BJ (cell line): Measurements from ENCODE around the gene PLD6. TPM values are rescaled to one million over a fixed set of nuclear protein-coding genes. Genes with fewer than 3 reads are reported as not detected.

Experiments
- CTCF ChIA-PET: fragments of 350-600 bp; formaldehyde crosslinking; extraction: SDS; loops from one replicate; lab custom pipeline; 2021; ENCODE audit warnings: antibody characterized with exemption, inconsistent platforms; lab: Yijun Ruan, JAX
- POLR2A ChIA-PET: fragments of 300-600 bp; sonication (Branson Sonifier 250); formaldehyde crosslinking; extraction: SDS; loops from one replicate; lab custom pipeline; 2021; ENCODE audit warnings: antibody characterized with exemption; lab: Charles Lee
- DNase-seq: peaks from one replicate; pipeline ENCODE4 v3.0.0-alpha.2; 2011; ENCODE audit warnings: low read depth
- H3K27me3 ChIP-seq: 2 replicates; pipeline ENCODE4 v1.6.0; 2011; ENCODE audit warnings: low read length; ENCODE audit not compliant: control insufficient read depth, insufficient read depth
- H3K36me3 ChIP-seq: 2 replicates; pipeline ENCODE4 v1.5.1; 2011; ENCODE audit warnings: low read length; ENCODE audit not compliant: control insufficient read depth, insufficient read depth
- H3K4me3 ChIP-seq: 2 replicates; pipeline ENCODE4 v1.5.1; 2011; ENCODE audit warnings: low read depth, mild to moderate bottlenecking, control low read depth, low read length
- polyA plus RNA-seq: library from polyadenylated mRNA; depleted of rRNA; stranded (reverse); fragments of >200 nt; gene quantifications from 2 replicates; pipeline ENCODE4 v1.2.3, GENCODE V29; 2011
- TF ChIP-seq, protein P1 (sequence below): IDR thresholded peaks from 2 replicates; pipeline ENCODE4 v1.5.1; 2011; ENCODE audit warnings: low read depth, mild to moderate bottlenecking, control low read depth, inconsistent platforms, low read length, moderate library complexity; ENCODE audit not compliant: insufficient read depth

The PLD6 gene
- polyA plus RNA-seq, 1 experiment = 1.5 TPM

GRCh38 chr17:17181666-17182597 is 24.2 kb downstream of the PLD6 start:
- H3K27me3 ChIP-seq = no peaks in the 10 kb centered on the region; the same call in 1 of the 2 replicates
- TF ChIP-seq, protein P1, sequence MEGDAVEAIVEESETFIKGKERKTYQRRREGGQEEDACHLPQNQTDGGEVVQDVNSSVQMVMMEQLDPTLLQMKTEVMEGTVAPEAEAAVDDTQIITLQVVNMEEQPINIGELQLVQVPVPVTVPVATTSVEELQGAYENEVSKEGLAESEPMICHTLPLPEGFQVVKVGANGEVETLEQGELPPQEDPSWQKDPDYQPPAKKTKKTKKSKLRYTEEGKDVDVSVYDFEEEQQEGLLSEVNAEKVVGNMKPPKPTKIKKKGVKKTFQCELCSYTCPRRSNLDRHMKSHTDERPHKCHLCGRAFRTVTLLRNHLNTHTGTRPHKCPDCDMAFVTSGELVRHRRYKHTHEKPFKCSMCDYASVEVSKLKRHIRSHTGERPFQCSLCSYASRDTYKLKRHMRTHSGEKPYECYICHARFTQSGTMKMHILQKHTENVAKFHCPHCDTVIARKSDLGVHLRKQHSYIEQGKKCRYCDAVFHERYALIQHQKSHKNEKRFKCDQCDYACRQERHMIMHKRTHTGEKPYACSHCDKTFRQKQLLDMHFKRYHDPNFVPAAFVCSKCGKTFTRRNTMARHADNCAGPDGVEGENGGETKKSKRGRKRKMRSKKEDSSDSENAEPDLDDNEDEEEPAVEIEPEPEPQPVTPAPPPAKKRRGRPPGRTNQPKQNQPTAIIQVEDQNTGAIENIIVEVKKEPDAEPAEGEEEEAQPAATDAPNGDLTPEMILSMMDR = no peak
- H3K4me3 ChIP-seq = no peak overlapping the region
- DNase-seq = no peak
- CTCF ChIA-PET = interaction anchor here (1.0 kb wide), 1 partner anchor 9 kb away, joined by 4 read pairs; no protein-coding TSS in a partner anchor
- peaks cover 43% of the 10 kb centered on the region for H3K36me3 ChIP-seq
- POLR2A ChIA-PET = no interaction called here

DNA sequence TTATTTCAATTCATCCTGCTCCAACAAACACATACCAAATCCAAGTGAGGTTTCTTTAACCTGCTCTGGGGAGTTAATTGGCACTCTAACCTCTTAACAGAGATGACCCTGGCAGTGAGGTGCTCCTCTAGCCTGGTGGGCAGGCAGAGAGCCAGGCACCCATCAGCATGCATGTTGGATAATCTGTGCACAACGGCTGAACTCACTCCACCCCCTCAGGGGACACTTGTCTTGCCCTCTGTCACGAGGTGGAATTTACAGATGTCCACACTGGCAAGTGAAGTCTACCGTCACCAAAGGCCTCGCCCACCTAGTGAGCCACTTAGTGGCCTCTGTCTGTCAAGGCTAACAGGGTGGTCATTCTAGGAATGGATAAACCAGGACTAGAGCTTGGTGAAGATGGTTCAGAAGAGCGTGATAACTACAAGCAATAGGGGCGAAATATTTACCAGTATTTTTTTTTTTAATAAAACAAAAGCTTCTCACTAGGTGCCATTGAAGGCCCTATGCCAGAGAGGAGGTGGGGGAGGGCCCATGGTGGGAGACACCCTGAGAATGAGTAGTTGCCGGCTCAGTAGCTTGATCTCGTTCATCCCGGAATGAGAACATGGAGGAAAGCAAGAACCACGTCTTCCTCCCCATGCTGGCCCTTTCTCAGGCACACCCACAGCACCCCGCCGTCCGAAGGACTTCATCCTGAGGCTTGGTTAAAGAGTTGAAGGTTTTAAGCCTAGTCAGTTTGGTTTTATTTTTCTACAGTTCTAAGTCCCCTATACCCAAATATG is 25.2 kb downstream of the PLD6 start:
- H3K4me3 ChIP-seq = no peak overlapping the region
- no peak for DNase-seq
- TF ChIP-seq, protein P1 = no peak
- peaks cover 52% of the 10 kb centered on the region for H3K36me3 ChIP-seq
- CTCF ChIA-PET = interaction anchor here (1.0 kb wide), 1 partner anchor 10 kb away, joined by 4 read pairs; no protein-coding TSS in a partner anchor
- POLR2A ChIA-PET = no interaction called here
- no peaks in the 10 kb centered on the region; the same call in 1 of the 2 replicates for H3K27me3 ChIP-seq

DNA sequence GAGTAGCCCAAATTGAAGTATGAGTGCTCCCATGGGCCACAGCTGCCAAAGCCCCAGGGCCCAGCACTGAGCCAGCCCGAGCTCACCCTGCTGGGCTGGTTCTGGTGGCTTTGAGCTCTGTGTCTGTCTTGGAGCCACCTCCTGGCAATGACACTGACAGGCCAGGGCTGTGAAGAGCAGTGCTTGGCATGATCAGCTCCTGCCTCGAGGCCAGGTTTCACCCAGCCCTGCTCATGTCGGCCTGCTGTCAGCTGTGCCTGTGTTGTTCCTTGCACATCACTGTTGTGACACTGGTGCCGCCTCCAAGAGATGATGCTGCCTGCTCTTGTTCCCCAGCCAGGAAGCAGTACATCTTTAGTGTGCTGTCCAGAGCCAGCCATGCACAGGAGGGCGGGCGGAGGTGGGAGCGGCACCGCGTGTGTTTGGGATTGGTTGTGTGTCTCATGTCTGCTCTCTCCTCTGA is 26.0 kb downstream of the PLD6 start:
- DNase-seq = no peak
- TF ChIP-seq, protein P1 = no peak
- ChIA-PET CTCF (no interaction called here), POLR2A (no interaction called here)
- Histone ChIP-seq H3K27me3 (no peaks in the 10 kb centered on the region; the same call in 1 of the 2 replicates), H3K36me3 (peaks cover 60% of the 10 kb centered on the region), H3K4me3 (no peak overlapping the region)

DNA sequence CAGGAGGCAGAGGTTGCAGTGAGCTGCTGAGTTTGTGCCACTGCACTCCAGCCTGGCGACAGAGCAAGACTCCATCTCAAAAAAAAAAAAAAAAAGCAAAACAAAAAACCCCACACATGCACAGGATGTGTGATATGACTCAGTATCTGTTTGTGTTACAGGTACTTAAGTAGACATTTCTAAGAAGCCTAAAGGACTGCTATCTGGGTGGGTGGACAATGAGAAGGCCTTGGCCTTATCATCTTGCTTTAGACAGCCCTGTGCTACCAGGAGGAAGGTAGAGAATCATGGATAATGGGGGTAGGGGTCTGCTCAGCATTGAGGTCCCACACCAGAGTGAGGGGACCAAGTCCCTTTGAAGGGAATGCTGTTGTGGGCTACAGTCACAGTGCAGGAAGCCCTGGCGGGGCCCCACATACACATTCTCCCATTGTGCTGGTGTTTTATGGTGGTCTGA is 26.7 kb downstream of the PLD6 start:
- POLR2A ChIA-PET = no interaction called here
- TF ChIP-seq, protein P1 = no peak

More for the DNA sequence above, 26.7 kb downstream of the PLD6 start:
- no peak for DNase-seq
- Histone ChIP-seq H3K36me3 (peaks cover 64% of the 10 kb centered on the region), H3K4me3 (no peak overlapping the region), H3K27me3 (no peaks in the 10 kb centered on the region; the same call in 1 of the 2 replicates)
- CTCF ChIA-PET = interaction anchor here (0.7 kb wide), 1 partner anchor 20 kb away, joined by 3 read pairs; no protein-coding TSS in a partner anchor
